GM10248 (cell line): ENCODE results near the gene PLCB4.

ENCODE experiments used
- CTCF ChIA-PET: fragments of 300-600 bp; sonication (Branson Sonifier 250); formaldehyde crosslinking; extraction: SDS; loops from one replicate; lab custom pipeline; 2021; ENCODE audit warnings: antibody characterized with exemption; lab: Yijun Ruan, JAX
- POLR2A ChIA-PET: fragments of 350-650 bp; sonication (Branson Sonifier 250); formaldehyde crosslinking; extraction: SDS; loops from one replicate; lab custom pipeline; 2020; ENCODE audit warnings: antibody characterized with exemption; lab: Yijun Ruan, JAX
- DNase-seq: peaks from one replicate; pipeline ENCODE4 v3.0.0; 2012; ENCODE audit errors: extremely low spot score
- CTCF ChIP-seq: IDR thresholded peaks from 2 replicates; pipeline ENCODE4 v1.5.1; 2012; ENCODE audit warnings: mild to moderate bottlenecking, low read depth; ENCODE audit errors: extremely low read depth, missing control alignments, control extremely low read depth

PLCB4 gene

GRCh38 chr20:9053108-9053507 is 15.8 kb upstream of the PLCB4 start:
- TF ChIP-seq CTCF, result no peak

DNA sequence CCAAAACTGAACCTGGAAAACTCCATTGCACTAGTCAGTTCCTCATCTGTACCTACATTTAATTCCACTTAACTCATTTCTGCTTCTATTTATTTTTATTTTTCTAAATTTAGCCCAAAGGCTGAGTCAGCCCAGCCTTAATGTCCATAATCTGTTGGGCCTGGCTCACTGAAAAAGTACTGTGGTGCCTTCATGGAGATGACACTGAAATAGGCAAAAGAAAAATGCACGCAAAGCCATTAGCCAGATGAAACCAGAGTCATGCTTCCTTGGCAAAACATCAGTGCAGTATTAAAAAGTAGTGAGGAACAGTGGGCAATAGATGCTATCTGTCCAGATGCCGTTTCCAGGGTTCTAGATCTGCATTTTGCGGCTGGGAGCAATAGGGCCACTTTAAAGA is 14.7 kb upstream of the PLCB4 start:
- ChIA-PET CTCF (no interaction called here), POLR2A (no interaction called here)
- TF ChIP-seq CTCF, result no peak
- no peak for DNase-seq

More at GRCh38 chr20:9053108-9053507, 15.8 kb upstream of the PLCB4 start:
- POLR2A ChIA-PET, result no interaction called here
- CTCF ChIA-PET, result no interaction called here
- DNase-seq, result no peak

GRCh38 chr20:9059931-9060330 is 9.0 kb upstream of the PLCB4 start:
- ChIA-PET POLR2A (no interaction called here), CTCF (no interaction called here)
- no peak for DNase-seq
- no peak for TF ChIP-seq CTCF

GRCh38 chr20:9061434-9061833 is 7.5 kb upstream of the PLCB4 start:
- TF ChIP-seq CTCF, result no peak
- CTCF ChIA-PET, result no interaction called here
- POLR2A ChIA-PET, result no interaction called here
- no peak for DNase-seq

DNA sequence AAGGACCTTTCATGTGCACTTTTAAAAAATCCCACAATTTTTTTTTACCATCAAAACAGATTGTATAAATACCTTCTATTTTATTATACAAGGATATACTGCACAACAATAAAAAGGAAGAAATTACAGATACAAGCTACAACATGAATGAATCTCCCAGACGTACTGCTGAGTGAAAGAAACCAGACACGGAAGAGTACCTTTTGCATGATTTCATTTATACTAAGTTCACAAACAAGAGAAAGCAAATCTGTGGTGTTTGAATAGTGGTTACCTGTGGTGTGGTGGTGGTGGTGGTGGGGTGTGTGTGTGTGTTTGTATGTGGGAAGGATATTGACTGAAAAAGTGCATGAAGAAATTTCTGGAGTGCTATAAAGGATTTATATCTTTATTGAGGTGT is 6.8 kb upstream of the PLCB4 start:
- TF ChIP-seq CTCF, result no peak
- DNase-seq, result no peak
- ChIA-PET POLR2A (no interaction called here), CTCF (no interaction called here)

DNA sequence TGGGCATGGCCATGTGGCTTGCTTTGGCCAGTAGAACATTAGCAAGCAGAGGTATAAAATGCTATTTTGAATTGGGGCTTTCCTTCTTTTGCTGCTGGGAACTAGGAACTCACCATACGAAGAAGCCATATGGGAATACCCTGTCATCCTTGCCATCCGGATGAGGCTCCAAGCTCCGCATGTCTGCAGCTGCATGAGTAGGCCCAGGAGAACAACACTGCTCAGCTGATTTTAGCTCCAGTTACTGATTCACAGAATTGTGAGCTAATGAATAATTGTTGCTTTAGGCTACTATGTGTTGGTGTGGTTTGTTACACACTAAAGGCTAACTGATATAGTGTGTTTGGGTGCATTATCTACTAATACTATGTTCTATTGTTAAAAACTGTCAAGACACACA is 2.7 kb upstream of the PLCB4 start:
- CTCF ChIA-PET, result no interaction called here
- TF ChIP-seq CTCF, result no peak

More for the DNA sequence above, 2.7 kb upstream of the PLCB4 start:
- DNase-seq, result no peak
- POLR2A ChIA-PET, result no interaction called here
